SU-DHL-6 (cell line): Measurements from ENCODE around the gene ORAI1.

ENCODE experiments used
- EZH2phosphoT487 ChIP-seq: fragments of 200-600 bp; sonication (generic), shearing (Covaris generic); conservative IDR thresholded peaks from 2 replicates; pipeline ENCODE4 v1.6.1; 2018; ENCODE audit warnings: mild to moderate bottlenecking, antibody characterized with exemption, low read length, moderate library complexity, mixed read lengths
- TF ChIP-seq, protein P1 (sequence below): fragments of 200-600 bp; sonication (generic); IDR thresholded peaks from one replicate; pipeline ENCODE4 v1.5.1; 2017; ENCODE audit warnings: antibody characterized with exemption, mild to moderate bottlenecking, low read length, moderate library complexity; ENCODE audit not compliant: insufficient read depth, poor library complexity, severe bottlenecking

DNA sequence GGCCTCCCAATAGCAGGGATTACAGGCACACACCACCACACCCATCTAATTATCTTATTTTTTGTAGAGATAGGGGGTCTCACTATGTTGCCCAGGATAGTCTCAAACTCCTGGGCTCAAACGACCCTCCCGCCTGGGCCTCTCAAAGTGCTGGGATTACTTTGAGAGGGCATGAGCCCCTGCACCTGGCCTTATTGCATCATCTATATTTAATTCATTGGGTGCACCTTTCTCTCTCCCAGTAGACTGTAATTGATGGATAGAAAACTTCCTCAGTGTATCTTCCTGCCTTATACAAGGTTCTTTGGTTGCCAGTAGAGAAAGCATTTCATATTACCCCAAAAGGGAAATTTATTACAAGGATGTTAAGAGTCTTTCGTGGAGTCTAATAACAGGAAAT, 52.0 kb downstream of the ORAI1 start:
- no peak for TF ChIP-seq EZH2phosphoT487
- TF ChIP-seq, protein P1, sequence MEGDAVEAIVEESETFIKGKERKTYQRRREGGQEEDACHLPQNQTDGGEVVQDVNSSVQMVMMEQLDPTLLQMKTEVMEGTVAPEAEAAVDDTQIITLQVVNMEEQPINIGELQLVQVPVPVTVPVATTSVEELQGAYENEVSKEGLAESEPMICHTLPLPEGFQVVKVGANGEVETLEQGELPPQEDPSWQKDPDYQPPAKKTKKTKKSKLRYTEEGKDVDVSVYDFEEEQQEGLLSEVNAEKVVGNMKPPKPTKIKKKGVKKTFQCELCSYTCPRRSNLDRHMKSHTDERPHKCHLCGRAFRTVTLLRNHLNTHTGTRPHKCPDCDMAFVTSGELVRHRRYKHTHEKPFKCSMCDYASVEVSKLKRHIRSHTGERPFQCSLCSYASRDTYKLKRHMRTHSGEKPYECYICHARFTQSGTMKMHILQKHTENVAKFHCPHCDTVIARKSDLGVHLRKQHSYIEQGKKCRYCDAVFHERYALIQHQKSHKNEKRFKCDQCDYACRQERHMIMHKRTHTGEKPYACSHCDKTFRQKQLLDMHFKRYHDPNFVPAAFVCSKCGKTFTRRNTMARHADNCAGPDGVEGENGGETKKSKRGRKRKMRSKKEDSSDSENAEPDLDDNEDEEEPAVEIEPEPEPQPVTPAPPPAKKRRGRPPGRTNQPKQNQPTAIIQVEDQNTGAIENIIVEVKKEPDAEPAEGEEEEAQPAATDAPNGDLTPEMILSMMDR = no peak
